GM20431 (cell line): Measurements from ENCODE around the gene NUP160.
"Not testable (repeated sequence)": the region's sequence is repeated elsewhere in the genome, so short reads cannot be mapped to it uniquely, and the experiment has no call there.

ENCODE experiments used
- in situ Hi-C: fragments of 300-500 bp; cut with MseI, MboI; formaldehyde crosslinking; loops from one replicate; pipeline ENCODE4 v1.15.0; 2020; ENCODE audit warnings: low sequenced_read_pairs; ENCODE audit not compliant: unreplicated experiment

Gene NUP160

DNA sequence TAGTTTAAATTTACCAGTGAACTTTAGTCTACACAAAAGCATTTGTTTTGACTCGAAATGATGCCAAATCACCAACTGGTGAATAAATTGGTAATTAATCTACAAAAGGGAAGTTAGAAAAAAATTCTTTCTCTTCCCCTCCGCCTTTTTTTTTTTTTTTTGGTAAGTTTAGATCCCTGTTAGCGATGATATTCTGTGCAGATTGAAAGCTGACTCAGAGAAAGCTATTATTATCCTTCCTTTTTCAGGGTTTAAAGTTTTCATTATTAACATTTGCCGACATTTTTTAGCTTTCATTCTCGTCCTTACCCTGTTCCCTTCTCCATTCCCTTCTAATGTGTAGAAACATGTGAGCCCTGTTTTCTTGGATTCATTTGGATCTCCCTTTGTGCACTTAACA is 16.8 kb upstream of the NUP160 start:
- in situ Hi-C loops: no loop called here

DNA sequence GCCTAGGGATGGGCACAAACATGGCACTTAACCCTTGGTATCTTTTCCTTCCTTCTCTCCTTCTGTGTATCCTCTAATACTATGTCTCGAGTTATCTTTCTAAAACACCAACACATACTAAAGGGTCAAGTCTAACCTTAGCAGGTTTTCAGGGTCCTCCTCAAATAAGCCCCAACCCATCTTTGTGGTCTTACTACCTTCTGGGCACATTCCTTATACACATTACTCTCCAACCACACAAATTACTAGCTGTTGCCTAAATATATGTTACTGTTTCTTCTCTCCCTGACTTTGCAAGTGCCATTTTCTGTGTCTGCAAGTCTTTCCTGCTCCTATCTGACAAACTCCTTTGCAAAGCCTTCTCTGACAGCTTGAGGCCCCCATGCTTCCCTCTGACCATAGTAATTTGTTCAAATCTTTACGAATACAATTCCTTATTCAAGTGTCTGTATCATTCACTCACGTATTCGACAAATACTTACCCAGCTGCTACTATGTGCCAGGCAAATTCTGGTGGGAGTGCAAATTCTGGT is 15.8 kb upstream of the NUP160 start:
- in situ Hi-C loops: no loop called here

DNA sequence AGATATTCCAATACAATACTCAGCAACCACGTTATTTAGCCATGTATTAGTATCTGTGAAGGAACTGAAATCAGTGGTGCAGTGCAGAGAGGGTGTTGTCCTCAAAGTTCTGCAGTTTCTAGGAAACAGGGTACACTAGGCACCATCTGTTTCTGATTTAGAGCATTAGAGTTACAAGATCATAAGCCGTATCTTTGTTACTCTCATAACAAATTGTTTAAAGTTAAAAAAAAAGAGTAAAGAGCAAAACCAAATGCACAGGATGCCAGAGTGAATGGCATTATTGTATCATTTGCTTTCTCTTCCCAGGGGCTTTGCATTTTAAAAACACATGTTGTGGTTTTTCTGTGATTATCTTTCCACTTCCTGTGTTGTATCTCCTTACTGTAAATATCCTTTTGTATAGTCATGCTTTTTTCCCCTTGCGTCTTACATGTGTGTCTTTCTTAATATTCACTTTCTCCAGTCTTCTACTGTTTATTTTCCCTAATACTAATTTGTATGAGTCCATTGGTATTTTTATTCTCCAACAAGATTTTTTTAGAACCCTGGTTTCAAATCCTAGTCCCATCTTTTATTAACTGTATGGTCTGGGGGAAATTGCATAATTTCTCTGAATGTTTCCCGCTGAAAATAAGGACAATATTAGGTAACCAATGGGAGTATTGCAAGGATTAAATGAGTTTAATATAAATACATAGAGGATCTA is 15.2 kb upstream of the NUP160 start:
- in situ Hi-C loops: no loop called here

DNA sequence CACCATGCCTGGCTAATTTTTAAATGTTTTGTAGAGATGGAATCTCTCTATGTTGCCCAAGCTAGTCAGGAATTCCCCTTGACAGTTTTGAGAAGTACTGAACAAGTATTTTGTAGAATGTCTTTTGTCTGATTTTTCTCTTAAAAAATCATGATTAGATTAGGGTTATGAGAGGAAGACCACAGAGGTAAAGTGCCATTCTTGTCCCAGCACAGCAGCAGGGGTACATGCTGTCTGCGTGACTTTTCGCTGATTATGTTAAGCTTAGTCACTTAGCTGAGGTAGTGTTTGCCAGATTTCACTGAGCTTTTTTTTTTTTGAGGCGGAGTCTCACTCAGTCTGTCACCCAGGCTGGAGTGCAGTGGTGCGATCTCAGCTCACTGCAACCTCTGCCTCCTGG is 13.6 kb upstream of the NUP160 start:
- in situ Hi-C loops: no loop called here

DNA sequence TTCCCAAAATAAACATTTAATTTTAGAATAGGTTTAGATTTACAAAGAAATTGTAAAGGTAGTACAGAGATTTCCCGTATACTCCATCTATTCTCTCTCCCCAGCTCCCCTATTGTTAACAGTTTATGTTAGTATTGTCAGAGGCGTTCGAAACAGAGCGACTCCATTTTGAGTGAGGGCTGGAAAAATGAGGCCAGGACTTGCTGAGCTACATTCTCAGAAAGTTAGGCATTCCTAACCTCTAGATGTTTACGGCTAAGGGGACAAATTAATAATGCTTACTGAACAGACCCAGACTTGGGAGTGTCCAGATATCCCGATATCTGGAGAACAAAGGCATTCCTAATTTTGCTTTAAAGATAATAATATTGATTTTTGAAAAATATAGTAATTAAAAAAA is 12.4 kb upstream of the NUP160 start:
- in situ Hi-C loops: no loop called here

DNA sequence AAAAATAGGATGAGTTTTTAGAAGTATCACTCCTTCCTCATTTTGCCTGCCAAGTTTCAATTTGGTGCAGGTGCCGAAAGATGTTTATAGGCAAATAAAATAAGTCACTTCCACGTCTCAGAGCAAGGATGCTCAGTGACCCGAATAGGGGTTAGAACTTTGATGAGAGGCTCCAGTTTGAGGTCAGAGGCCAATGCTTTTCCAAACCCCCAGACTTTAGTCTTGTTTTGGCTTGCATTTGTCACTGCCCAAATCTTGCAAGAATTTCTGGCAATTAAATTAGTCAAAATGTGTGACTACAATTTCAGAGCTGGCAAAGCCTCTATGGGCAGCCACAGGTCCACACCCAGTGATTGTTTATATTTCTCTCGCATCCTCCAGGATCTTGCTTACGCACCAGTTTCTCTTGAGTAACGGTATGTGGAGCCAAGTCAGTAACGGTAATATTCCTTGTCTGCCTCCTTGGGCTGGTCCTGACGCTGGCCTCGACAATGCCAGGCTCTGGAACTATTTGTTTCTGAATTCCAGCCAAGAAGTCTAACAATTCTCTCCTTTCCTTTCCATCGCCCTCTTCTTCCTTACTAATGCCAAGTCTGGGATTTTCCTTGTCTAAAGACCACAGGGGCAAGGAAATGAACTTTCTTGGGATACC is 9.9 kb upstream of the NUP160 start:
- in situ Hi-C loops: no loop called here

DNA sequence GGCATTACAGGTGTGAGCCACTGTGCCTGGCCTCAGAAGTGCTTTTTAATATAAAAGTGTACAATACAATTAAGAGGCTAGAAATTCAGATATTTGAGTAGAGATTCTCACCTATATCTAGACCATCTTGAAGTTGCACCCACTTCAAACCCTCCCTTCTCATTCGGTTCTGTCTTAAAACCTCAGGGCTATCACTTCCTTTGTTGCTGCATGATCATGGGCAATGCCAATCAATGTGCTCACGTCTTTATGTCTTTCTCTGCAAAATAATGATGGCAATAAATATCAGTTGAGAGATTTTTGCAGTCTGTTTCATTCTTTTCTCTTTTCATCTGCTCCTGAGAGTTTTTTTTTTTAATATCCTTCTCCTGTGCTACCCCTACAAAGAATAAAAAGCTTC is 9.3 kb upstream of the NUP160 start:
- in situ Hi-C loops: no loop called here

DNA sequence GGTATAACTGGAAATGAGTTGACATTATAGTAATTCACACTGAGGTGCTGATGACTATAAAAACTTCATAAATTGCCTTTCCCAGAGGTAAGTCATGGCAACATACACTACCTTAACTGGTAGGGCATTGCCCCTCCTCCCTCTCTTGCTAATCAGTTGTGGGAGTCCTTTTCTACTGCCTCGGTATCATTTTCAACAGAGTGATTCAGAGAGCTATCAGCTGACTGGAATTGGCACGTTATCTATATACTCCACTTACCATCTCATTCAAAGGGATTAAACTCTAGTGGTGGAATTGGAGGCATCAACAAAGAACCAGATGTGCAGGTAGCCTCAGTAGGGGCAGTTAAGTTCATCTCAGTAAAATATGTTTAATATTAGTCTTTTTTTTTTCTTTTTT is 8.0 kb upstream of the NUP160 start:
- in situ Hi-C loops: no loop called here

DNA sequence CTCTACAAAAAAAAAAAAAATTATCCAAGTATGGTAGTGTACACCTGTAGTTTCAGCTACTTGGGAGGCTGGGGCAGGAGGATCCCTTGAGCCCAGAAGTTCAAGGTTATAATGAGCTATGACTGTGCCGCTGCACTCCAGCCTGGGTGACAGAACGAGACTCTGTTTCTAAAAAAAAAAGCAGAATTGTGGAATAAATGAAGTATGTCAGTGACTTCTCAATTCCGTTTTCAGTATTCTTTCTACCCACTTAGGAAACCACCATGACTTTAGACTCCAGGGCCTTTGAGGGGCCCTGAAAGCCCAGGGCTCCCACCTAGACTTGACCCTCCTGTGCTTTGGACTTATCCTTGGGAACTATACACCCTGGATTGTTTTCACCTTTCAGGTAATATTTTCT is 6.5 kb upstream of the NUP160 start:
- in situ Hi-C loops: no loop called here

DNA sequence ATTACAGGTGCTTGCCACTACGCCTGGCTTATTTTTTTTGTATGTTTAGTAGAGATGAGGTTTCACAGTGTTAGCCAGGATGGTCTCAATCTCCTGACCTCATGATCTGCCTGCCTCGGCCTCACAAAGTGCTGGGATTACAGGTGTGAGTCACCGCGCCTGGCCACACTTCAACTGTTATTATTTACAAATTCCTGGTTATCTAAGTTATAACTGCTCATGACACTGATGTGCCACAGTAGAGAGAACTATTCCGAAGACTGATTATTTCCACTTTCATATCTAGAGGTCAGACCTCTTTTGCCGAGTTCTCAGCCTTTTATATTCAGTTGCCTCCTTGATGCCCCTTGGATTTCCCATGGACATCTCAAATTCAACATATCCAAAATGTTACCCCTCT is 3.9 kb upstream of the NUP160 start:
- in situ Hi-C loops: no loop called here

DNA sequence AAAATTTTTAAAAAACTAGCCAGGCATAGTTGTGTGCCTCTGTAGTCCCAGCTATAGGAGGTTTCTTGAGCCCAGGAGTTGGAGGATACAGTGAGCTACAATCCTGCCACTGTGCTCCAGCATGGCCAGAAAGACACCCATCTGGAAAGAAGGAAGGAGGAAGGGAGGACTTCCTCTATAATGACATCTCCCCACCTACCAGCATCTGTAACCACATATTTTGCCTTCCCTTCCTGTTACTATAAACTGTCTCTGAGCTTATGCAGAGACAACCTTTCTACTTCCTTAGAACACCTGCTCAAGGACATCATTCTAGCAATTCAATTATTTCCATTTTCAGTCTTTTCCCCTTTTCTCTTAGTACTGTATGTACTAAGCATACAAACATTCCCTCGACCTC is 2.2 kb upstream of the NUP160 start:
- in situ Hi-C loops: no loop called here

DNA sequence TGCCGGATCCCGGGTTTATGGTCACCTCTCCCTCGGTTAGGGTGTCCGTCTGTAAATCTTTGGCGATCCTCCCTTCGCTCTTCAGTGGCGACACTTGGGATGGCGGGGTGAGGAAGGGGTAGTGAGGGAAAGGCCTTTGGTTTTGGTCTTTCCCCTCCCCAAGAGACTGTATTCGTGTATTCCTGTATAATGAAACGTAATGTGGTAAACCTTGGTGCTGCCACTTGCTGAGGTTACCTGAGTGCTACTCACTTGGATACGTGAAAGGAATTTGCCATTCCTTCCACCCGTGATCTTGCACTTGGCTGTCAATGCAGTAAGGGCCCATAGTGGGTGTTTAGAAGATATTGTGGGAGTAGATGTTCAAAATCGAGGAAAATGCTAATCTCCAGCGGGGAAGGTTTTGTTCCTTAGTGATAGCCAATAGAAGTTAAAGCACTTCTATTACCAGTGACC is 578 bp upstream of the NUP160 start:
- in situ Hi-C loops: no loop called here

DNA sequence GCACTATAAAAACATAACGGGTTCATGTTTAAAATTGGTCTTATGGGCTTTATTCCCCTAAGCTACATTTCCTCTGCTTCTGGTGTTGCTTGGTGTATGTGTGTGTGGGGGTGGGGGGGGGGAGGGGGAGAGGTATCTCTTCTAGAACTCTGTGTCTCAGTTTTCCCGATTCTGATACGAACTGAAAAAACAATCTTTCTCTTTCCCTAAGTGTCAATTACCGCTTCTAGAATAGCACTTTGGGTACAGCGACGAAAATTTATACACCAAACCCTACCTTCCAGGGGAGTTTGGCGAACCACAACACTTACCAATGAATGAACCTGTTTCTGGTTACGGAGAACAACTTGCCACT is 636 bp downstream of the NUP160 start:
- in situ Hi-C loops: no loop called here

DNA sequence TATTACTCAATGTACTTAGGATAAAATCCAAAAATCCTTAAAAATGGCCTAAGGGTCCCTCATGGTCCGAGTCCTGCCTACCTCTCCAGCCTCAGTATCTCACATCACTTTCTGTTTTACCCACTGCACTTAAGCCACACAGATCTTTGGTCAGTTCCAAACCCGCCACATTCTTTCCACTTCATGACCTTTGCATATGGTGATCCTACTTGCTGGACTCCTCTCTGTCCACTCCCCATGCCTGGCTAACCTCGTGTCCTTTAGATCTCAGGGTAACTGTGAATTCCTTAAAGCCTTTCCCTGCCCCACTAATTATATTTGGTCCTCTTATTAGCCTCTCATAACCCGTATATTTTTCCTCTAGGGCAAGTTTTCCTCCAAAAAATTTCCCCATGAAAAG is 1.2 kb downstream of the NUP160 start:
- in situ Hi-C loops: no loop called here

DNA sequence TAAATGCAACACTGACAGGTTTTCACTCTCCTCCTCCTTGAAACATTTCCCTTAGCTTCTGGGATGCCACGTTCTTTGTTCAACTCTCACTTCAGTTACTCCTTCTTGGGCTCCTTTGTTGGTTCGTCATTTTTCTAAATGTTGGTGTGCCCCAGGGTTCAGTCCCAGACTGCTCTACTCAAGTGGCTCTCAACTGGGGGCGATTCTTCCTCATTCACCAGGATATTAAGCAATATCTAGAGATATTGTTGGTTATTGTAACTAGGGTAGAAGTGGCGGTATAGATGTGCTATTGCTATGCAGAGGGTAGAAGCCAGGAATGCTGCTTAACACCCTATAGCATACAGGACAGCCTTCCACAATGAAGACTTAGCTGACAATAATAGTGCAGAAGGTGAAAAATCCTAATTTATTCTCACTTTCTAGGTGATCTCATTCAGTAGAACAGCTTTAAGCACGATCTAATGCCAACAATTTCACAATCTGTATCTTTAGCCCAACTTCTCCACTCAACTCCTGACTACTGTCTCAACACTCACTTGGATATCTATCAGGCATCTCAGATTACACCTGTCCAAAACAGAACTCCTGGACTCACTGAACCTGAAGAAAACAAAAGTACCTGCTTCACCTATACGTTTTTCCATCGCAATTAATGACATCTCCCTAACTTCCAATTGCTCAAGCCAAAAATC is 4.6 kb downstream of the NUP160 start:
- in situ Hi-C loops: no loop called here

DNA sequence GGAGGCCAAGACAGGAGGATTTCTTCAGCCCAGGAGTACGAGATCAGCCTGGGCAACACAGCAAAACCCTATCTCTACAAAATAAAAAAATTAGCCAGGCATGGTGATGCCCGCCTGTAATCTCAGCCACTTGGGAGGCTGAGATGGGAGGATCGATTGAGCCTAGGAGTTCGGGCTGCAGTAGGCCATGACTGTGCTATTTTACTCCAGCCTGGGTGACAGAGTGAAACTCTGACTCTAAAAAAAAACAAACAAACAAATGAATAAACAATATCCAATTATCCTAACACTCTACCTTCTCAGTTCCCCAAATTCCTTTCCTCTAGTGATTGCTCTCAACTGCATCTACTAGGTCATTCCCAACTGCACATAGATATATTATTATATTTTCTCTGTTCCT is 5.4 kb downstream of the NUP160 start:
- in situ Hi-C loops: no loop called here

DNA sequence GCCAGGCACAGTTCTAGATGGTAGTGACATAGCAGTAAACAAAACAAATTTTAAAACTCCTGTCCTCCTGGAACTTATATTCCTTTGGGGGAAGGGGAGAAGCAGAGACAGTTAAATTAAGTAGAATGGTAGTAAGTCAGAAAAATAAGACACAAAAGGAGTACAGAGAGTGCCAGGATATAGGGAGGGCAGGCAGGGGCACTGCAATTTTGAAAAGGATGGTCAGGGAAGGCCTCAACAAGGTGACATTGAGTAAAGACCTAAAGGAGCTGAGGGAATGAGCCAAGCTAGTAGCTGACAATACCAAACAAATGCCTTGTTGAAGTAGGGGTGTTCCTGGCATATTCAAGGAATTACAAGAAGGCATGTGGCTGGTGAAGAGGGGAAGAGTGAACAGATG is 10.2 kb downstream of the NUP160 start:
- in situ Hi-C loops: no loop called here

DNA sequence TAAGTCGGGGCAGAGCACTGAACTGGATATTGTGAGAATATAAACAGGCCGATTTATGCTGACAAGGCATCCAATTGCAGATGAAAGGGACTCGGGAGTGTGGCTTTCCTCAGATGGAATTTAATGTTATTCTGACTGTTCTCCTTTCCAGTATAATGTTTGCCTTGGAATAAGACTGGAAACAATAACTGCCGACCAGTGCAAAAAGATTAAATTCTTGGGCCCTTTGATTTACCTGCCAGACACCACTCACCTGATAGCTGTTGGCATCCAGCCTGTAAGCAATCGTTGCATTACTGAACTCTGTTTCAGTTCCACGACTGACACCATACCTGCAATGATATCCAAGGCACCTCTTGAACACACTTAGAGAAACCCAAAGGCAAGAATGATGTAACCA is 10.9 kb downstream of the NUP160 start:
- in situ Hi-C loops: no loop called here

DNA sequence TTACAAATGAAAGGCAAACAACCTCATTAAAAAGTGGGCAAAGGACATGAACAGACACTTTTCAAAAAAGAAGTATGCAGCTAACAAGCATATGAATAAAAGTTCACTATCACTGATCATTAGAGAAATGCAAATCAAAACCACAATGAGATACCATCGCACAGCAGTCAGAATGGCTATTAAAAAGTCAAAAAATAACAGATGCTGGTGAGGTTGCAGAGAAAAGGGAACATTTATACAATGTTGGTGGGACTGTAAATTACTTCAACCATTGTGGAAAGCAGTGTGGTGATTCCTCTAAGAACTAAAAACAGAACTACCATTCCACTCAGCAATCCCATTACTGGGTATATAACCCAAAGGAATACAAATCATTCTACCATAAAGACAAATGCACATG is 18.1 kb downstream of the NUP160 start:
- in situ Hi-C loops: not testable (repeated sequence)

DNA sequence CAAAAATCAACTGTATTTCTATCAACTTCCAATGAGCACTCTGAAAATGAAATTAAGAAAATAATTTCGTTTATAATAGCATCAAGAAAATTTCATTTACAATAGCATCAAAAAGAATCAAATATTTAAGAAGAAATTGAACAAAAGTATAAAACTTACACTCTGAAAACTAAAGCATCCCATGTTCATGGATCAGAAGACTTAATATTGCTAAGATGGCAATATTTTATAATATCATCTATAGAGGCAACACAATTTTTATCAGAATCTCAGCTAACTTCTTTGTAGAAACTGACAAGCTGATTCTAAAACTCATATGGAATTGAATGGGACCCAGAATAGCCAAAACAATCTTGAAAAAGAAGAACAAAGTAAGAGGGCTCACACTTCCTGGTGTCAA is 19.9 kb downstream of the NUP160 start:
- in situ Hi-C loops: no loop called here

DNA sequence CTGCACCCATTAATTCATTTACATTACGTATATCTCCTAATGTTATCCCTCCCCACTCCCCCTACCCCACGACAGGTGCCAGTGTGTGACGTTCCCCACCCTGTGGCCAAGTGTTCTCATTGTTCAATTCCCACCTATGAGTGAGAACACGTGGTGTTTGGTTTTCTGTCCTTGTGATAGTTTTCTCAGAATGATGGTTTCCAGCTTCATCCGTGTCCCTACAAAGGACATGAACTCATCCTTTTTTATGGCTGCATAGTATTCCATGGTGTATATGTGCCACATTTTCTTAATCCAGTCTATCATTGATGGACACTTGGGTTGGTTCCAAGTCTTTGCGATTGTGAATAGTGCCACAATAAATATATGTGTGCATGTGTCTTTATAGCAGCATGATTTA is 25.5 kb downstream of the NUP160 start:
- in situ Hi-C loops: not testable (repeated sequence)
